K562 (cell line): Measurements from ENCODE around the gene FILIP1L.

Experiments
- MTA3 ChIP-seq: fragments of 450-650 bp; formaldehyde crosslinking; IDR thresholded peaks from 2 replicates; pipeline ENCODE4 v1.6.1; 2017; ENCODE audit warnings: mild to moderate bottlenecking, borderline replicate concordance
- TF ChIP-seq, protein P1 (sequence below): conservative IDR thresholded peaks from 2 replicates; pipeline ENCODE4 v1.6.1; 2011; ENCODE audit warnings: low read depth, mild to moderate bottlenecking, low read length; ENCODE audit not compliant: control insufficient read depth

DNA sequence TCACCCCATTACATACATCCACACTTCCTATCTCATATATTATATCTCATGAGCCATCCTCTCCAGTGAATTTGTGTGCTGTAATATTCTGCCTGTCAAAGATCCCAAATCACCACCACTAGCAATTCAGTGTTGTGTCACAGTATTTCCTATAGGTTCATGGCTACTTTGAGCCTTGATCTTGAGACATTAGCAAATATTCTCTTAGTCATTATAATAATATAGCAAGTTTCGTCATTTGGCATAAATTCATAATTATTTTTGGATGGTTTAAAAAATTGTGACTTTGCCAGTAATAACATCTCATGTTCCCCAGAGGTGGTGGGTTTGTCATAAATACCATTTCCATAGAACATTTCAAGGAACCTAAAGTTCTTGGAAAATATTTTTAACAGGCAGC is 249.0 kb downstream of the FILIP1L start:
- TF ChIP-seq, protein P1, sequence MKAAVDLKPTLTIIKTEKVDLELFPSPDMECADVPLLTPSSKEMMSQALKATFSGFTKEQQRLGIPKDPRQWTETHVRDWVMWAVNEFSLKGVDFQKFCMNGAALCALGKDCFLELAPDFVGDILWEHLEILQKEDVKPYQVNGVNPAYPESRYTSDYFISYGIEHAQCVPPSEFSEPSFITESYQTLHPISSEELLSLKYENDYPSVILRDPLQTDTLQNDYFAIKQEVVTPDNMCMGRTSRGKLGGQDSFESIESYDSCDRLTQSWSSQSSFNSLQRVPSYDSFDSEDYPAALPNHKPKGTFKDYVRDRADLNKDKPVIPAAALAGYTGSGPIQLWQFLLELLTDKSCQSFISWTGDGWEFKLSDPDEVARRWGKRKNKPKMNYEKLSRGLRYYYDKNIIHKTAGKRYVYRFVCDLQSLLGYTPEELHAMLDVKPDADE = no peak
- no peak for TF ChIP-seq MTA3
